NB4 (cell line): ENCODE results near the gene ZNF587.

ENCODE experiments used
- POLR2A ChIP-seq: IDR thresholded peaks from 2 replicates; pipeline ENCODE4 v1.6.1; 2011; ENCODE audit warnings: mild to moderate bottlenecking; ENCODE audit not compliant: insufficient read length; ENCODE audit errors: extremely low read depth
- TF ChIP-seq, protein P1 (sequence below): IDR thresholded peaks from one replicate; pipeline ENCODE4 v1.5.1; 2012; ENCODE audit warnings: low read depth, low read length

GRCh38 chr19:57905258-57905657 lies 55.6 kb downstream of the ZNF587 start:
- TF ChIP-seq POLR2A = no peak
- TF ChIP-seq, protein P1, sequence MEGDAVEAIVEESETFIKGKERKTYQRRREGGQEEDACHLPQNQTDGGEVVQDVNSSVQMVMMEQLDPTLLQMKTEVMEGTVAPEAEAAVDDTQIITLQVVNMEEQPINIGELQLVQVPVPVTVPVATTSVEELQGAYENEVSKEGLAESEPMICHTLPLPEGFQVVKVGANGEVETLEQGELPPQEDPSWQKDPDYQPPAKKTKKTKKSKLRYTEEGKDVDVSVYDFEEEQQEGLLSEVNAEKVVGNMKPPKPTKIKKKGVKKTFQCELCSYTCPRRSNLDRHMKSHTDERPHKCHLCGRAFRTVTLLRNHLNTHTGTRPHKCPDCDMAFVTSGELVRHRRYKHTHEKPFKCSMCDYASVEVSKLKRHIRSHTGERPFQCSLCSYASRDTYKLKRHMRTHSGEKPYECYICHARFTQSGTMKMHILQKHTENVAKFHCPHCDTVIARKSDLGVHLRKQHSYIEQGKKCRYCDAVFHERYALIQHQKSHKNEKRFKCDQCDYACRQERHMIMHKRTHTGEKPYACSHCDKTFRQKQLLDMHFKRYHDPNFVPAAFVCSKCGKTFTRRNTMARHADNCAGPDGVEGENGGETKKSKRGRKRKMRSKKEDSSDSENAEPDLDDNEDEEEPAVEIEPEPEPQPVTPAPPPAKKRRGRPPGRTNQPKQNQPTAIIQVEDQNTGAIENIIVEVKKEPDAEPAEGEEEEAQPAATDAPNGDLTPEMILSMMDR = no peak
